H9 (cell line): ENCODE data around the gene ODAD3. TPM values are rescaled to one million over a fixed set of nuclear protein-coding genes. Genes with fewer than 3 reads are reported as not detected.

ENCODE experiments used
- DNase-seq: peaks from one replicate; pipeline ENCODE4 v3.0.0-alpha.2; 2017
- H2AFZ ChIP-seq: one replicate; pipeline ENCODE4 v1.6.1; 2013; ENCODE audit warnings: mild to moderate bottlenecking, low read length, control low read depth, moderate library complexity
- H2AK5ac ChIP-seq: 2 replicates; pipeline ENCODE4 v1.6.1; 2013; ENCODE audit warnings: low read length, control low read depth, mixed read lengths; ENCODE audit not compliant: insufficient read length
- H2BK120ac ChIP-seq: one replicate; pipeline ENCODE4 v1.6.1; 2013; ENCODE audit warnings: low read depth, mild to moderate bottlenecking, low read length, control low read depth, inconsistent platforms; ENCODE audit not compliant: poor library complexity, severe bottlenecking
- H2BK12ac ChIP-seq: 2 replicates; pipeline ENCODE4 v1.6.1; 2013; ENCODE audit warnings: low read length, control low read depth, mixed read lengths, low read depth; ENCODE audit not compliant: insufficient read length
- H2BK15ac ChIP-seq: 2 replicates; pipeline ENCODE4 v1.6.1; 2013; ENCODE audit warnings: low read depth, low read length, control low read depth
- H2BK20ac ChIP-seq: one replicate; pipeline ENCODE4 v1.6.1; 2013; ENCODE audit warnings: low read depth, mild to moderate bottlenecking, low read length, control low read depth, inconsistent platforms; ENCODE audit not compliant: poor library complexity, severe bottlenecking
- H2BK5ac ChIP-seq: 2 replicates; pipeline ENCODE4 v1.6.1; 2013; ENCODE audit warnings: low read length, control low read depth, mixed read lengths; ENCODE audit not compliant: insufficient read length
- H3K14ac ChIP-seq: 2 replicates; pipeline ENCODE4 v1.6.1; 2013; ENCODE audit warnings: low read length, control low read depth; ENCODE audit not compliant: insufficient read depth
- H3K18ac ChIP-seq: 2 replicates; pipeline ENCODE4 v1.6.1; 2013; ENCODE audit warnings: low read depth, mild to moderate bottlenecking, mixed read lengths, low read length, control low read depth; ENCODE audit not compliant: insufficient read length
- H3K23ac ChIP-seq: 2 replicates; pipeline ENCODE4 v1.6.1; 2013; ENCODE audit warnings: low read length, control low read depth, mixed read lengths, low read depth; ENCODE audit not compliant: insufficient read length
- H3K23me2 ChIP-seq: 2 replicates; pipeline ENCODE4 v1.6.1; 2013; ENCODE audit warnings: low read depth, mild to moderate bottlenecking, mixed read lengths, low read length, control low read depth; ENCODE audit not compliant: insufficient read length, poor library complexity, severe bottlenecking
- H3K27ac ChIP-seq: 2 replicates; pipeline ENCODE4 v1.5.1; 2013; ENCODE audit warnings: low read length, control low read depth, mixed read lengths, low read depth; ENCODE audit not compliant: insufficient read length
- H3K27me3 ChIP-seq: 2 replicates; pipeline ENCODE4 v1.6.1; 2013; ENCODE audit warnings: low read length, control low read depth, inconsistent platforms; ENCODE audit not compliant: insufficient read depth
- H3K4ac ChIP-seq: 2 replicates; pipeline ENCODE4 v1.6.1; 2013; ENCODE audit warnings: low read depth, mild to moderate bottlenecking, control low read depth, inconsistent platforms, low read length, moderate library complexity
- H3K4me1 ChIP-seq: 2 replicates; pipeline ENCODE4 v1.6.1; 2013; ENCODE audit warnings: low read length, control low read depth, inconsistent platforms; ENCODE audit not compliant: insufficient read depth
- H3K4me2 ChIP-seq: 2 replicates; pipeline ENCODE4 v1.6.1; 2013; ENCODE audit warnings: low read length, control low read depth, mixed read lengths; ENCODE audit not compliant: insufficient read length, insufficient read depth
- H3K56ac ChIP-seq: 2 replicates; pipeline ENCODE4 v1.6.1; 2013; ENCODE audit warnings: low read depth, mild to moderate bottlenecking, mixed read lengths, low read length, control low read depth; ENCODE audit not compliant: insufficient read length
- H3K79me1 ChIP-seq: 2 replicates; pipeline ENCODE4 v1.6.1; 2013; ENCODE audit warnings: low read depth, mild to moderate bottlenecking, moderate library complexity, low read length, control low read depth, inconsistent platforms; ENCODE audit not compliant: insufficient read depth, poor library complexity, severe bottlenecking
- H3K79me2 ChIP-seq: 2 replicates; pipeline ENCODE4 v1.6.1; 2013; ENCODE audit warnings: low read length, control low read depth, inconsistent platforms; ENCODE audit not compliant: insufficient read depth
- H3K9ac ChIP-seq: 2 replicates; pipeline ENCODE4 v1.6.1; 2013; ENCODE audit warnings: low read length, control low read depth, mixed read lengths; ENCODE audit not compliant: insufficient read length; ENCODE audit errors: extremely low read depth
- H3K9me3 ChIP-seq: one replicate; pipeline ENCODE4 v1.6.1; 2013; ENCODE audit warnings: low read depth, low read length, inconsistent platforms; ENCODE audit not compliant: control insufficient read depth
- H3T11ph ChIP-seq: one replicate; pipeline ENCODE4 v1.6.1; 2013; ENCODE audit warnings: mild to moderate bottlenecking, low read length, control low read depth, inconsistent platforms
- H4K20me1 ChIP-seq: one replicate; pipeline ENCODE4 v1.6.1; 2013; ENCODE audit not compliant: control insufficient read depth, insufficient read length, insufficient read depth
- H4K5ac ChIP-seq: 2 replicates; pipeline ENCODE4 v1.6.1; 2013; ENCODE audit warnings: low read depth, mild to moderate bottlenecking, mixed read lengths, low read length, control low read depth; ENCODE audit not compliant: insufficient read length
- H4K8ac ChIP-seq: replicated peaks from 2 replicates; pipeline ENCODE4 v1.6.1; 2013; ENCODE audit warnings: low read length, control low read depth, mixed read lengths, low read depth; ENCODE audit not compliant: insufficient read length
- H4K91ac ChIP-seq: 2 replicates; pipeline ENCODE4 v1.6.1; 2013; ENCODE audit warnings: low read depth, mild to moderate bottlenecking, moderate library complexity, mixed read lengths, low read length, control low read depth; ENCODE audit not compliant: insufficient read length
- H3K27ac Mint-ChIP-seq, 3 experiments: 2 replicates in 2 of 3; 3 replicates in 1 of 3; pipeline ENCODE4 v1.8.0; 2020 to 2021; ENCODE audit warnings: mixed read lengths in 3 of 3, mild to moderate bottlenecking in 1 of 3, moderate library complexity in 1 of 3
- H3K27me3 Mint-ChIP-seq: 2 replicates; pipeline ENCODE4 v1.8.0; 2021; ENCODE audit warnings: low read depth, mild to moderate bottlenecking, moderate library complexity, mixed read lengths
- H3K36me3 Mint-ChIP-seq, 3 experiments: 2 replicates in 2 of 3; 3 replicates in 1 of 3; pipeline ENCODE4 v1.8.0; 2020 to 2021; ENCODE audit warnings: low read depth in 3 of 3, mixed read lengths in 3 of 3; ENCODE audit not compliant: insufficient read depth in 1 of 3
- H3K4me1 Mint-ChIP-seq, 2 experiments: 2 replicates each; pipeline ENCODE4 v1.8.0; 2020; ENCODE audit warnings: mixed read lengths in 2 of 2
- H3K4me3 Mint-ChIP-seq, 2 experiments: 2 replicates in 1 of 2; 3 replicates in 1 of 2; pipeline ENCODE4 v1.8.0; 2020 to 2021; ENCODE audit warnings: mild to moderate bottlenecking in 2 of 2, mixed read lengths in 2 of 2, moderate library complexity in 1 of 2
- H3K9me3 Mint-ChIP-seq, 2 experiments: 2 replicates in 1 of 2; 3 replicates in 1 of 2; pipeline ENCODE4 v1.8.0; 2020; ENCODE audit warnings: mild to moderate bottlenecking in 2 of 2, mixed read lengths in 2 of 2, moderate library complexity in 1 of 2
- WGBS: extraction: QIAGEN DNeasy Blood & Tissue Kit; methylation state at CpG from one replicate; pipeline ENCODE4 v1.1.7; 2013; ENCODE audit warnings: missing lambda C conversion rate, low lambda C conversion rate, mixed read lengths; ENCODE audit not compliant: insufficient read length; ENCODE audit errors: extremely low coverage; 5-methylcytosine and 5-hydroxymethylcytosine counted together
- total RNA-seq: library from RNA; stranded (reverse); gene quantifications from 2 replicates; pipeline ENCODE4 v1.2.1, GENCODE V29; 2021
- TF ChIP-seq, protein P1 (sequence below): fragments of 200-600 bp; sonication (generic); conservative IDR thresholded peaks from 3 replicates; pipeline ENCODE4 v1.8.0; 2021; ENCODE audit warnings: antibody characterized with exemption, mild to moderate bottlenecking

The ODAD3 gene
- total RNA-seq, 1 experiment from 2014 or later = 2.5 TPM

DNA sequence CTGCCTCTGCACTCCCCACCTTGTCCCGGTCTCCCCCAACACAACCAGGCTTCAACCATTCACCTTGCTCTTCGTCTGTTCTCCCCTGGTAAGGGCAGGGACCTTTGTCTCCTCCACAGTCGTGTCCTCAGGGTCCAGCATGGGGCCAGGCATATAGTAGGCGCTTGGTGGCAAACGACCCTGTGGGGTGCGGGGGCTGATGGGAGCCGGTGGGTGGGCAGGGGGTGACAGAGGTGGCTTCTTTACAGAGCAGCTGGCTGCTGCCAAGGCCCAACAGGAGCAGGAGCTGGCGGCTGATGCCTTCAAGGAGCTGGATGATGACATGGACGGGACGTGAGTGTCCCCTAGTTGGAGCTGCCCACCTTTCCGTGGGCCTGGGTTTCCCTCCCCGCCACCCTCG is 10.2 kb upstream of the ODAD3 start:
- peaks cover 4% of the 10 kb centered on the region for H3K79me1 ChIP-seq
- H4K20me1 ChIP-seq = no peaks in the 10 kb centered on the region
- no peak overlapping the region for H3K23ac ChIP-seq
- H4K8ac ChIP-seq = no peak overlapping the region
- no peak overlapping the region for H3K4ac ChIP-seq
- H3K14ac ChIP-seq = no peak overlapping the region
- H3K18ac ChIP-seq = no peak overlapping the region
- DNase-seq = no peak
- Mint-ChIP-seq H3K4me3 (no peak overlapping the region), H3K9me3 (no peaks in the 10 kb centered on the region), H3K27me3 (no peaks in the 10 kb centered on the region), H3K36me3 (peaks cover 24 to 73% (median 70%) of the 10 kb centered on the region in 3 experiments; a peak in 6 of 7 replicates), H3K4me1 (peaks cover 0 to 3% of the 10 kb centered on the region in 2 experiments; a peak in 2 of 4 replicates), H3K27ac (peak overlapping the region in 2 of 3 experiments; percentile 72 to 75; a peak in 3 of 7 replicates)
- no peaks in the 10 kb centered on the region for H3K27me3 ChIP-seq
- H2BK15ac ChIP-seq = no peak overlapping the region
- H2BK5ac ChIP-seq = no peak overlapping the region
- no peaks in the 10 kb centered on the region for H3K9me3 ChIP-seq
- H4K91ac ChIP-seq = no peak overlapping the region
- H2AFZ ChIP-seq = no peak overlapping the region
- H3K4me1 ChIP-seq = no peaks in the 10 kb centered on the region
- no peak overlapping the region for H2BK120ac ChIP-seq
- H2AK5ac ChIP-seq = no peak overlapping the region
- no peaks in the 10 kb centered on the region for H3K79me2 ChIP-seq
- no peak overlapping the region for H3T11ph ChIP-seq
- H3K4me2 ChIP-seq = no peak overlapping the region
- H2BK20ac ChIP-seq = no peak overlapping the region
- TF ChIP-seq, protein P1, sequence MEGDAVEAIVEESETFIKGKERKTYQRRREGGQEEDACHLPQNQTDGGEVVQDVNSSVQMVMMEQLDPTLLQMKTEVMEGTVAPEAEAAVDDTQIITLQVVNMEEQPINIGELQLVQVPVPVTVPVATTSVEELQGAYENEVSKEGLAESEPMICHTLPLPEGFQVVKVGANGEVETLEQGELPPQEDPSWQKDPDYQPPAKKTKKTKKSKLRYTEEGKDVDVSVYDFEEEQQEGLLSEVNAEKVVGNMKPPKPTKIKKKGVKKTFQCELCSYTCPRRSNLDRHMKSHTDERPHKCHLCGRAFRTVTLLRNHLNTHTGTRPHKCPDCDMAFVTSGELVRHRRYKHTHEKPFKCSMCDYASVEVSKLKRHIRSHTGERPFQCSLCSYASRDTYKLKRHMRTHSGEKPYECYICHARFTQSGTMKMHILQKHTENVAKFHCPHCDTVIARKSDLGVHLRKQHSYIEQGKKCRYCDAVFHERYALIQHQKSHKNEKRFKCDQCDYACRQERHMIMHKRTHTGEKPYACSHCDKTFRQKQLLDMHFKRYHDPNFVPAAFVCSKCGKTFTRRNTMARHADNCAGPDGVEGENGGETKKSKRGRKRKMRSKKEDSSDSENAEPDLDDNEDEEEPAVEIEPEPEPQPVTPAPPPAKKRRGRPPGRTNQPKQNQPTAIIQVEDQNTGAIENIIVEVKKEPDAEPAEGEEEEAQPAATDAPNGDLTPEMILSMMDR = no peak
- H4K5ac ChIP-seq = no peak overlapping the region
- no peak overlapping the region for H2BK12ac ChIP-seq
- no peak overlapping the region for H3K56ac ChIP-seq
- WGBS = no CpG with 5 or more reads among the region's 13 CpGs
- H3K27ac ChIP-seq = no peak overlapping the region
- H3K23me2 ChIP-seq = no peaks in the 10 kb centered on the region
- H3K9ac ChIP-seq = no peak overlapping the region
